K562 (cell line): ENCODE results near the gene CD74. TPM values are rescaled to one million over a fixed set of nuclear protein-coding genes. Genes with fewer than 3 reads are reported as not detected.

Source experiments
- ATAC-seq: fragments of 200-7000 bp; cut with Tn5 transposase; 3 replicates; pipeline ENCODE4 v1.9.1; 2020; ENCODE audit warnings: moderate library complexity
- BruUV-seq: library from RNA; stranded (reverse); fragments of 400-500 nt; replicated peaks from 2 replicates; lab custom pipeline; 2021; lab: Mats Ljungman, UMichigan
- CTCF ChIA-PET: fragments of 300-600 bp; formaldehyde crosslinking; extraction: SDS; loops from one replicate; lab custom pipeline; 2021; ENCODE audit warnings: low intra/inter-chr PET ratio; lab: Yijun Ruan, JAX
- POLR2A ChIA-PET: fragments of 300-600, 350-650 bp; sonication (Branson Sonifier 250); formaldehyde crosslinking; extraction: SDS; loops from one replicate; lab custom pipeline; 2021; ENCODE audit warnings: antibody characterized with exemption, inconsistent platforms; lab: Yijun Ruan, JAX
- DNase-seq, 4 experiments: peaks; one replicate each; pipeline versions ENCODE4 v3.0.0 to v3.0.0-alpha.2; 2011 to 2018; ENCODE audit warnings: low spot score in 3 of 4, mixed read lengths in 3 of 4; ENCODE audit errors: extremely low read depth in 1 of 4
- FAIRE-seq: peaks from 2 replicates; lab custom pipeline; 2011; peaks lifted over from hg19 to GRCh38; lab: Jason Lieb, UNC
- H2AFZ ChIP-seq: 2 replicates; pipeline ENCODE4 v1.6.0; 2011; ENCODE audit warnings: low read depth, low read length, control low read depth, inconsistent platforms
- H3K27ac ChIP-seq: fragments of 200-600 bp; 3 replicates; pipeline ENCODE4 v1.8.0; 2011; ENCODE audit warnings: low read depth, mild to moderate bottlenecking, control low read depth, inconsistent platforms, low read length, moderate library complexity, mixed read lengths; ENCODE audit errors: extremely low read depth
- H3K27me3 ChIP-seq, 2 experiments: fragments of 300-600 bp in 1 of 2; 2 replicates in 1 of 2; 3 replicates in 1 of 2; pipeline versions ENCODE4 v1.6.0 to v1.8.0; 2011; ENCODE audit warnings: inconsistent platforms in 2 of 2, low read length in 2 of 2, mild to moderate bottlenecking in 1 of 2, mixed read lengths in 1 of 2, moderate library complexity in 1 of 2; ENCODE audit not compliant: control insufficient read depth in 2 of 2, insufficient read depth in 2 of 2
- H3K36me3 ChIP-seq: fragments of 300-600 bp; 3 replicates; pipeline ENCODE4 v1.8.0; 2011; ENCODE audit warnings: mild to moderate bottlenecking, low read length, inconsistent platforms; ENCODE audit not compliant: control insufficient read depth, insufficient read depth
- H3K4me1 ChIP-seq, 2 experiments: fragments of 200-600 bp in 1 of 2; replicated peaks in 1 of 2; 2 replicates in 1 of 2; 3 replicates in 1 of 2; pipeline versions ENCODE4 v1.5.1 to v1.8.0; 2011; ENCODE audit warnings: inconsistent platforms in 2 of 2, low read length in 2 of 2, mild to moderate bottlenecking in 1 of 2, mixed read lengths in 1 of 2, moderate library complexity in 1 of 2; ENCODE audit not compliant: control insufficient read depth in 2 of 2, insufficient read depth in 2 of 2
- H3K4me2 ChIP-seq: 2 replicates; pipeline ENCODE4 v1.6.1; 2011; ENCODE audit warnings: low read length, control low read depth, inconsistent platforms, mixed read lengths; ENCODE audit not compliant: insufficient read depth
- H3K4me3 ChIP-seq: fragments of 200-600 bp; sonication (generic), shearing (Covaris generic); 2 replicates; pipeline ENCODE4 v1.5.1; 2016; ENCODE audit warnings: control low read depth, inconsistent platforms
- H3K79me2 ChIP-seq: fragments of 200-600 bp; 3 replicates; pipeline ENCODE4 v1.8.0; 2011; ENCODE audit warnings: low read length, inconsistent platforms; ENCODE audit not compliant: control insufficient read depth, insufficient read depth
- H3K9ac ChIP-seq, 2 experiments: 2 replicates each; pipeline versions ENCODE4 v1.6.0 to v1.6.1; 2011; ENCODE audit warnings: low read depth in 2 of 2, low read length in 2 of 2, control low read depth in 1 of 2, inconsistent platforms in 1 of 2, mild to moderate bottlenecking in 1 of 2, mixed read lengths in 1 of 2; ENCODE audit not compliant: insufficient read depth in 1 of 2
- H3K9me1 ChIP-seq: one replicate; pipeline ENCODE4 v1.6.0; 2011; ENCODE audit warnings: inconsistent platforms, mild to moderate bottlenecking, low read length, moderate library complexity; ENCODE audit not compliant: control insufficient read depth, insufficient read depth
- H3K9me3 ChIP-seq: replicated peaks from 2 replicates; pipeline ENCODE4 v1.5.1; 2011; ENCODE audit warnings: low read depth, low read length, inconsistent platforms; ENCODE audit not compliant: control insufficient read depth, insufficient read depth
- H4K20me1 ChIP-seq: replicated peaks from 2 replicates; pipeline ENCODE4 v1.6.1; 2011; ENCODE audit warnings: low read length, inconsistent platforms, mixed read lengths; ENCODE audit not compliant: control insufficient read depth, insufficient read depth
- ARHGAP35 ChIP-seq: fragments of 450-650 bp; IDR thresholded peaks from 2 replicates; pipeline ENCODE4 v1.6.1; 2018; ENCODE audit not compliant: partially characterized antibody
- CBFA2T3 ChIP-seq: fragments of 450-650 bp; IDR thresholded peaks from 2 replicates; pipeline ENCODE4 v1.6.1; 2017
- CREBBP ChIP-seq: IDR thresholded peaks from one replicate; pipeline ENCODE4 v1.6.1; 2012; ENCODE audit warnings: low read depth, mild to moderate bottlenecking, control low read depth, inconsistent platforms, low read length
- HCFC1 ChIP-seq: IDR thresholded peaks from 2 replicates; pipeline ENCODE4 v1.6.1; 2012; ENCODE audit warnings: low read depth, low read length, improper control_type of control experiment
- ILK ChIP-seq: fragments of 450-650 bp; IDR thresholded peaks from 2 replicates; pipeline ENCODE4 v1.6.1; 2016; ENCODE audit warnings: missing genetic modification characterization, low read depth, mild to moderate bottlenecking, missing compliant biosample characterization, moderate library complexity, borderline replicate concordance
- JUNB ChIP-seq: fragments of 450-650 bp; formaldehyde crosslinking; conservative IDR thresholded peaks from 2 replicates; pipeline ENCODE4 v1.4.0; 2020; ENCODE audit warnings: mild to moderate bottlenecking
- MAFG ChIP-seq: fragments of 450-650 bp; conservative IDR thresholded peaks from 2 replicates; pipeline ENCODE4 v1.6.1; 2016; ENCODE audit warnings: missing genetic modification characterization, missing compliant biosample characterization
- MXI1 ChIP-seq: IDR thresholded peaks from 2 replicates; pipeline ENCODE4 v1.6.1; 2011; ENCODE audit warnings: low read depth, mild to moderate bottlenecking, improper control_type of control experiment, low read length
- NFRKB ChIP-seq: fragments of 450-650 bp; IDR thresholded peaks from 2 replicates; pipeline ENCODE4 v1.6.1; 2016; ENCODE audit warnings: low read depth
- NR4A1 ChIP-seq, 2 experiments: fragments of 250-450 bp in 1 of 2; fragments of 450-650 bp in 1 of 2; sonication (Bioruptor Pico) in 1 of 2; IDR thresholded peaks; 2 replicates each; pipeline versions ENCODE4 v1.4.0 to v1.6.1; 2016 to 2020; ENCODE audit warnings: mild to moderate bottlenecking in 2 of 2, missing compliant biosample characterization in 1 of 2, missing genetic modification characterization in 1 of 2, moderate library complexity in 1 of 2
- RBM14 ChIP-seq: fragments of 200-400 bp; formaldehyde crosslinking; IDR thresholded peaks from 2 replicates; pipeline ENCODE4 v1.6.1; 2018; ENCODE audit warnings: low read depth, mild to moderate bottlenecking, low read length, moderate library complexity, borderline replicate concordance; ENCODE audit not compliant: insufficient read depth
- SFPQ ChIP-seq: fragments of 200-400 bp; formaldehyde crosslinking; IDR thresholded peaks from 2 replicates; pipeline ENCODE4 v1.6.1; 2017; ENCODE audit warnings: mild to moderate bottlenecking, low read depth, low read length, moderate library complexity
- SRSF7 ChIP-seq: fragments of 200-400 bp; formaldehyde crosslinking; optimal IDR thresholded peaks from 2 replicates; pipeline ENCODE3; 2017; ENCODE audit warnings: mild to moderate bottlenecking, low read depth, low read length
- TARDBP ChIP-seq: fragments of 450-650 bp; IDR thresholded peaks from 2 replicates; pipeline ENCODE4 v1.6.1; 2016
- TRIM28 ChIP-seq: fragments of 450-650 bp; IDR thresholded peaks from 2 replicates; pipeline ENCODE4 v1.6.1; 2017
- ZNF146 ChIP-seq: IDR thresholded peaks from one replicate; pipeline ENCODE4 v1.6.1; 2018; ENCODE audit warnings: missing compliant biosample characterization; ENCODE audit not compliant: unreplicated experiment
- ZNF165 ChIP-seq: fragments of 250-450 bp; sonication (Bioruptor Pico); IDR thresholded peaks from 2 replicates; pipeline ENCODE4 v1.4.0; 2020; ENCODE audit warnings: borderline replicate concordance
- ZNF311 ChIP-seq: fragments of 250-450 bp; sonication (Bioruptor Pico); IDR thresholded peaks from 2 replicates; pipeline ENCODE4 v1.4.0; 2020; ENCODE audit warnings: mild to moderate bottlenecking, moderate library complexity
- ZNF696 ChIP-seq: fragments of 250-450 bp; sonication (Bioruptor Pico); conservative IDR thresholded peaks from 2 replicates; pipeline ENCODE4 v1.4.0; 2020; ENCODE audit warnings: mild to moderate bottlenecking, moderate library complexity
- WGBS: fragments of 100-300 bp; shearing (Covaris generic); methylation state at CpG from one replicate; pipeline ENCODE4 v1.1.6; 2016; ENCODE audit warnings: low coverage, mixed read lengths; ENCODE audit not compliant: insufficient coverage; ENCODE audit errors: missing lambda C conversion rate; 5-methylcytosine and 5-hydroxymethylcytosine counted together
- in situ Hi-C: fragments of 300-500 bp; cut with MboI; formaldehyde crosslinking; loops from 4 replicates; pipeline ENCODE4 v1.15.0; 2018; ENCODE audit warnings: inconsistent platforms, mixed read lengths
- intact Hi-C: fragments of 100-400 bp; cut with micrococcal nuclease; formaldehyde crosslinking; loops from 2 replicates; pipeline ENCODE4 v1.14.2; 2022
- polyA plus RNA-seq, 8 experiments: library from polyadenylated mRNA; depleted of rRNA in 4 of 8; stranded (reverse) in 5 of 8; unstranded in 3 of 8; fragments of >200 nt; fragmentation: Nextera tagmentation in 2 of 8; fragmentation: Illumina TruSeq in 1 of 8; extraction: Ambion mirVana in 2 of 8; extraction: Trizol in 1 of 8; gene quantifications; 2 replicates each; pipeline versions ENCODE4 v1.2.1 to v1.2.3, GENCODE V29; 2011 to 2014; ENCODE audit warnings: inconsistent platforms in 1 of 8, missing spikeins in 1 of 8
- total RNA-seq, 7 experiments: library from RNA; depleted of rRNA in 6 of 7; stranded (reverse); fragments of >200 nt in 6 of 7; fragmentation: Illumina TruSeq in 2 of 7; extraction: Trizol in 2 of 7; gene quantifications; 2 replicates each; pipeline versions ENCODE4 v1.2.1 to v1.2.3, GENCODE V29; 2011 to 2021; ENCODE audit warnings: low replicate concordance in 1 of 7
- TF ChIP-seq, protein P1 (sequence below): fragments of 250-450 bp; sonication (Bioruptor Pico); IDR thresholded peaks from 2 replicates; pipeline ENCODE4 v1.9.0; 2021; ENCODE audit warnings: mild to moderate bottlenecking

Gene CD74
- total and polyA plus RNA-seq, 9 of the 15 experiments (the other 6 are each of a cell fraction or from before 2014, with no cell fraction given) = 0.07 to 4.8 (median 0.32) TPM

- intact Hi-C loops (no loop called here), in situ Hi-C loops (no loop called here)
- ChIA-PET CTCF (interaction anchor here (0.6 kb wide), 1 partner anchor 52 kb away, joined by 3 read pairs; no protein-coding TSS in a partner anchor), POLR2A (interaction anchor here (0.8 kb wide), 1 partner anchor 101 kb away, joined by 3 read pairs; no protein-coding TSS in a partner anchor)
- Histone ChIP-seq H2AFZ (0 out of 2 replicates have a peak overlapping the region, but pooled peaks have one; percentile 52), H3K79me2 (no peaks in the 10 kb centered on the region), H3K27ac (no peak overlapping the region), H4K20me1 (peaks cover 5% of the 10 kb centered on the region; the same call in 1 of the 2 replicates), H3K9me3 (no peaks in the 10 kb centered on the region), H3K4me1 (peaks cover 0 to 7% of the 10 kb centered on the region in 2 experiments; a peak in 3 of 5 replicates), H3K36me3 (peaks cover 11% of the 10 kb centered on the region; the same call in 2 of the 3 replicates), H3K27me3 (peaks cover 0 to 8% of the 10 kb centered on the region in 2 experiments; a peak in 1 of 5 replicates), H3K9me1 (no peaks in the 10 kb centered on the region), H3K4me2 (peak overlapping the region; percentile 28; the same call in 1 of the 2 replicates), H3K9ac (no peak overlapping the region), H3K4me3 (no peak overlapping the region)
- ATAC-seq (peak; percentile 40), DNase-seq (no peak), FAIRE-seq (no peak)
- 27% methylated on average over 13 of the region's 13 CpGs for WGBS
- no TSS peak for BruUV-seq
- no peak for TF ChIP-seq TRIM28
- TF ChIP-seq SFPQ = no peak
- no peak for TF ChIP-seq ZNF165 (CRISPR knock-in tag)
- TF ChIP-seq CBFA2T3 = no peak
- TF ChIP-seq SRSF7 = no peak
- TF ChIP-seq ZNF696 (CRISPR knock-in tag) = no peak
- TF ChIP-seq, protein P1, sequence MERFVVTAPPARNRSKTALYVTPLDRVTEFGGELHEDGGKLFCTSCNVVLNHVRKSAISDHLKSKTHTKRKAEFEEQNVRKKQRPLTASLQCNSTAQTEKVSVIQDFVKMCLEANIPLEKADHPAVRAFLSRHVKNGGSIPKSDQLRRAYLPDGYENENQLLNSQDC (CRISPR knock-in tag) = no peak
- no peak for TF ChIP-seq ARHGAP35
- no peak for TF ChIP-seq JUNB (CRISPR knock-in tag)
- TF ChIP-seq MXI1 = no peak
- TF ChIP-seq MAFG (tag) = no peak
- TF ChIP-seq ZNF146 (CRISPR knock-in tag) = no peak
- TF ChIP-seq RBM14 = no peak
- no peak for TF ChIP-seq ILK (tag)
- no peak for TF ChIP-seq CREBBP
- no peak for TF ChIP-seq NR4A1 (CRISPR knock-in tag; IDR thresholded peaks at IDR 0.05)
- TF ChIP-seq NR4A1 (tag; IDR thresholded peaks at IDR 0.05) = no peak
- no peak for TF ChIP-seq ZNF311 (CRISPR knock-in tag)
- TF ChIP-seq NFRKB = no peak
- TF ChIP-seq TARDBP = no peak
- TF ChIP-seq HCFC1 = no peak
These were observed 5.5 kb downstream of the CD74 start for GRCh38 chr5:150407096-150407720.
